ENCODE measurements around the gene PIR.

GRCh38 chrX:15434205-15434604, 58.9 kb downstream of the PIR start:
- TF ChIP-seq CTCF (IDR thresholded peaks at IDR 0.05), result no peak
- no peak for TF ChIP-seq EZH2 (IDR thresholded peaks at IDR 0.05; ENCODE audit: borderline replicate concordance, insufficient read depth, low read depth, low read length, poor library complexity, severe bottlenecking)
